IMR-90 (cell line): Measurements from ENCODE around the gene KLHL6. TPM values are rescaled to one million over a fixed set of nuclear protein-coding genes. Genes with fewer than 3 reads are reported as not detected.

ENCODE experiments used
- ATAC-seq: fragments of 200-7000 bp; cut with Tn5 transposase; 2 replicates; pipeline ENCODE4 v1.9.1; 2020; ENCODE audit warnings: low read depth, mild to moderate bottlenecking, moderate library complexity
- BruUV-seq: library from RNA; stranded (reverse); fragments of 400-500 nt; replicated peaks from 2 replicates; lab custom pipeline; 2021; lab: Mats Ljungman, UMichigan
- CTCF ChIA-PET: fragments of 300-600 bp; formaldehyde crosslinking; extraction: SDS; loops from one replicate; lab custom pipeline; 2021; ENCODE audit warnings: antibody characterized with exemption; lab: Yijun Ruan, JAX
- POLR2A ChIA-PET: fragments of 300-600 bp; sonication (Branson Sonifier 250); formaldehyde crosslinking; loops from one replicate; lab custom pipeline; 2022; ENCODE audit warnings: antibody characterized with exemption; ENCODE audit not compliant: unreplicated experiment; lab: Charles Lee
- DNase-seq: peaks from one replicate; pipeline ENCODE4 v3.0.0; 2013
- H2AFZ ChIP-seq: replicated peaks from 2 replicates; pipeline ENCODE3; 2013; ENCODE audit warnings: low read length, mild to moderate bottlenecking; ENCODE audit not compliant: poor library complexity
- H2AK5ac ChIP-seq: 2 replicates; pipeline ENCODE4 v1.6.1; 2013; ENCODE audit warnings: low read depth, low read length, inconsistent platforms
- H2AK9ac ChIP-seq: replicated peaks from 2 replicates; pipeline ENCODE3; 2013; ENCODE audit warnings: mild to moderate bottlenecking, low read depth, low read length, moderate library complexity; ENCODE audit not compliant: poor library complexity
- H2BK120ac ChIP-seq: 2 replicates; pipeline ENCODE4 v1.6.1; 2013; ENCODE audit warnings: low read depth, low read length, inconsistent platforms
- H2BK15ac ChIP-seq: 3 replicates; pipeline ENCODE4 v1.6.1; 2013; ENCODE audit warnings: low read depth, low read length, inconsistent platforms
- H2BK20ac ChIP-seq: 2 replicates; pipeline ENCODE4 v1.6.1; 2013; ENCODE audit warnings: low read depth, mild to moderate bottlenecking, inconsistent platforms, low read length, moderate library complexity
- H2BK5ac ChIP-seq: 2 replicates; pipeline ENCODE4 v1.6.1; 2013; ENCODE audit warnings: mild to moderate bottlenecking, low read depth, low read length, inconsistent platforms; ENCODE audit not compliant: poor library complexity, severe bottlenecking
- H3K14ac ChIP-seq: replicated peaks from 2 replicates; pipeline ENCODE4 v1.6.1; 2013; ENCODE audit warnings: low read depth, low read length, inconsistent platforms
- H3K18ac ChIP-seq: 2 replicates; pipeline ENCODE4 v1.6.1; 2013; ENCODE audit warnings: low read depth, low read length, control low read depth
- H3K23ac ChIP-seq: 2 replicates; pipeline ENCODE4 v1.6.1; 2013; ENCODE audit warnings: low read depth, low read length, inconsistent platforms
- H3K27ac ChIP-seq: 2 replicates; pipeline ENCODE4 v1.5.1; 2013; ENCODE audit warnings: mild to moderate bottlenecking, control low read depth, low read length; ENCODE audit not compliant: insufficient read depth
- H3K27me3 ChIP-seq: 2 replicates; pipeline ENCODE4 v1.6.1; 2013; ENCODE audit warnings: low read length; ENCODE audit not compliant: control insufficient read depth, insufficient read depth
- H3K36me3 ChIP-seq: 2 replicates; pipeline ENCODE4 v1.6.1; 2013; ENCODE audit warnings: low read length, mixed read lengths; ENCODE audit not compliant: control insufficient read depth, insufficient read depth
- H3K4ac ChIP-seq: 2 replicates; pipeline ENCODE4 v1.6.1; 2013; ENCODE audit warnings: low read depth, low read length, inconsistent platforms
- H3K4me1 ChIP-seq: 2 replicates; pipeline ENCODE4 v1.6.1; 2013; ENCODE audit warnings: low read length, mixed read lengths; ENCODE audit not compliant: control insufficient read depth, insufficient read depth
- H3K4me2 ChIP-seq: 2 replicates; pipeline ENCODE4 v1.6.1; 2013; ENCODE audit warnings: low read depth, mild to moderate bottlenecking, control low read depth, low read length, moderate library complexity
- H3K4me3 ChIP-seq: 2 replicates; pipeline ENCODE4 v1.5.1; 2013; ENCODE audit warnings: low read depth, mild to moderate bottlenecking, control low read depth, low read length, moderate library complexity; ENCODE audit not compliant: insufficient read depth
- H3K56ac ChIP-seq: 2 replicates; pipeline ENCODE4 v1.6.1; 2013; ENCODE audit warnings: low read length, inconsistent platforms; ENCODE audit not compliant: insufficient read depth; ENCODE audit errors: extremely low read depth
- H3K79me1 ChIP-seq, 2 experiments: 2 replicates each; pipeline ENCODE4 v1.6.1; 2013; ENCODE audit warnings: low read length in 2 of 2, inconsistent platforms in 1 of 2, low read depth in 1 of 2
- H3K9ac ChIP-seq: 2 replicates; pipeline ENCODE4 v1.6.1; 2013; ENCODE audit warnings: low read depth, low read length, control low read depth
- H3K9me1 ChIP-seq: 2 replicates; pipeline ENCODE4 v1.6.1; 2013; ENCODE audit warnings: low read length, inconsistent platforms; ENCODE audit not compliant: insufficient read depth
- H3K9me3 ChIP-seq: 2 replicates; pipeline ENCODE4 v1.6.1; 2013; ENCODE audit warnings: low read length; ENCODE audit not compliant: control insufficient read depth, insufficient read depth
- H4K20me1 ChIP-seq: 2 replicates; pipeline ENCODE4 v1.6.1; 2013; ENCODE audit warnings: low read length, inconsistent platforms; ENCODE audit not compliant: insufficient read depth
- H4K5ac ChIP-seq: 2 replicates; pipeline ENCODE4 v1.6.1; 2013; ENCODE audit warnings: mild to moderate bottlenecking, low read depth, low read length, control low read depth
- H4K8ac ChIP-seq, 2 experiments: 2 replicates each; pipeline ENCODE4 v1.6.1; 2013; ENCODE audit warnings: low read depth in 2 of 2, low read length in 2 of 2, control low read depth in 1 of 2, inconsistent platforms in 1 of 2
- H4K91ac ChIP-seq: 2 replicates; pipeline ENCODE4 v1.6.1; 2013; ENCODE audit warnings: low read depth, low read length, inconsistent platforms; ENCODE audit not compliant: insufficient read depth
- SMC3 ChIP-seq: fragments of 150-350 bp; IDR thresholded peaks from 2 replicates; pipeline ENCODE4 v1.6.1; 2016; ENCODE audit warnings: low read depth, mild to moderate bottlenecking, antibody characterized with exemption, low read length, moderate library complexity
- WGBS, 2 experiments: methylation state at CpG; one replicate each; pipeline versions ENCODE4 v1.1.5 to v1.1.7; 2013; ENCODE audit warnings: missing lambda C conversion rate in 2 of 2; ENCODE audit not compliant: insufficient read length in 1 of 2; ENCODE audit errors: extremely low coverage in 2 of 2; 5-methylcytosine and 5-hydroxymethylcytosine counted together
- dilution Hi-C: fragments of 300-500 bp; cut with HindIII; formaldehyde crosslinking; loops from one replicate; pipeline ENCODE4 v1.14.3; 2018; ENCODE audit warnings: low sequenced_read_pairs; ENCODE audit not compliant: unreplicated experiment
- in situ Hi-C: fragments of 300-500 bp; cut with MboI; formaldehyde crosslinking; loops from 3 replicates; pipeline ENCODE4 v1.14.3; 2019; ENCODE audit warnings: low sequenced_read_pairs, inconsistent platforms, mixed read lengths
- intact Hi-C: fragments of 100-400 bp; cut with micrococcal nuclease; formaldehyde crosslinking; loops from 2 replicates; pipeline ENCODE4 v1.10.0; 2022
- polyA plus RNA-seq, 3 experiments: library from polyadenylated mRNA; depleted of rRNA; stranded (reverse); fragments of >200 nt; gene quantifications; 2 replicates each; pipeline ENCODE4 v1.2.3, GENCODE V29; 2012; ENCODE audit warnings: low replicate concordance in 1 of 3
- total RNA-seq: library from RNA; depleted of rRNA; stranded (reverse); fragments of >200 nt; gene quantifications from 2 replicates; pipeline ENCODE4 v1.2.3, GENCODE V29; 2012

Gene KLHL6
- total and polyA plus RNA-seq, 2 of the 4 experiments (the other 2 are of a cell fraction), result not detected

DNA sequence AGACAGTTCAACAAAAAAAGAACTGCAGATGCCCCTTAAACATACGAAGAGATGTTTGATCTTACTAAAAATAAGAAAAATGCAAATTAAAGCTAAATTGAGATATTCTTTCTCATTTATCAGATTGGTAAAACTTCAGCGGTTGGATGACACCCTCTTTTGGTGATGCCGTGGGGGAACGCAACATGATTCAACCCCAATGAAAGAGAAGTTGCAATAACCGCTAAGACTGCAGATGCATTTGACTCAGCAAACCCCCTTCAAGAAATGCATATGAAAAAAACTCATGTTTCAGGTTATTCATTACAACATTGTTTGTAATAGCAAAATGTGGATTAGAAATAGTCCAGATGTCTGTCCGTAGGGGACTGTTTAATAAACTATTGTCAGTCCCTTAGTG is 3.6 kb downstream of the KLHL6 start:
- Histone ChIP-seq H4K8ac (no peak overlapping the region), H3K14ac (no peak overlapping the region), H3K56ac (no peak overlapping the region), H3K27me3 (peaks cover 5% of the 10 kb centered on the region), H3K9me1 (no peaks in the 10 kb centered on the region; the same call in 1 of the 2 replicates), H2AK5ac (no peak overlapping the region), H3K4me2 (no peak overlapping the region), H3K23ac (no peak overlapping the region), H3K18ac (no peak overlapping the region), H3K27ac (no peak overlapping the region), H4K91ac (no peak overlapping the region), H3K4me3 (no peak overlapping the region), H4K20me1 (no peaks in the 10 kb centered on the region), H3K4me1 (peaks cover 2% of the 10 kb centered on the region; the same call in 1 of the 2 replicates), H4K5ac (no peak overlapping the region), H2AFZ (no peak overlapping the region), H2BK5ac (no peak overlapping the region), H3K4ac (no peak overlapping the region), H3K9ac (no peak overlapping the region), H3K79me1 (no peaks in the 10 kb centered on the region), H3K9me3 (no peaks in the 10 kb centered on the region), H2BK15ac (no peak overlapping the region), H3K36me3 (no peaks in the 10 kb centered on the region), H2BK20ac (no peak overlapping the region), H2BK120ac (no peak overlapping the region), H2AK9ac (no peak overlapping the region)
- ChIA-PET POLR2A (no interaction called here), CTCF (no interaction called here)
- dilution Hi-C loops (no loop called here), intact Hi-C loops (no loop called here), in situ Hi-C loops (no loop called here)
- BruUV-seq, result no TSS peak
- ATAC-seq, result no peak
- DNase-seq, result no peak
- no CpG with 5 or more reads among the region's 6 CpGs for WGBS, 2 experiments
- no peak for TF ChIP-seq SMC3
